Endothelial cell of umbilical vein (primary cell): ENCODE data around the gene SLC24A3. TPM values are rescaled to one million over a fixed set of nuclear protein-coding genes. Genes with fewer than 3 reads are reported as not detected.

Source experiments
- BruUV-seq: library from RNA; stranded (reverse); fragments of 400-500 nt; replicated peaks from 2 replicates; lab custom pipeline; 2021; lab: Mats Ljungman, UMichigan
- CTCF ChIA-PET: fragments of 300-600, 350-600 bp; sonication (Branson Sonifier 250); formaldehyde crosslinking; loops from one replicate; lab custom pipeline; 2021; ENCODE audit warnings: antibody characterized with exemption, inconsistent platforms; lab: Charles Lee
- POLR2A ChIA-PET: fragments of 300-600, 350-600 bp; sonication (Branson Sonifier 250); formaldehyde crosslinking; loops from one replicate; lab custom pipeline; 2021; ENCODE audit warnings: antibody characterized with exemption, inconsistent platforms; lab: Charles Lee
- DNase-seq: peaks from one replicate; pipeline ENCODE4 v3.0.0-alpha.2; 2011; ENCODE audit warnings: low read depth, low spot score
- FAIRE-seq: peaks from 2 replicates; lab custom pipeline; 2011; peaks lifted over from hg19 to GRCh38; lab: Jason Lieb, UNC
- H2AFZ ChIP-seq: 2 replicates; pipeline ENCODE4 v1.6.0; 2012; ENCODE audit warnings: low read depth, low read length, control low read depth, inconsistent platforms
- H3K27ac ChIP-seq: 2 replicates; pipeline ENCODE4 v1.5.1; 2011; ENCODE audit warnings: low read depth, mild to moderate bottlenecking, control low read depth, low read length, moderate library complexity; ENCODE audit not compliant: insufficient read depth
- H3K27me3 ChIP-seq, 2 experiments: 2 replicates each; pipeline versions ENCODE4 v1.6.0 to v1.6.1; 2011; ENCODE audit warnings: low read length in 2 of 2, mixed read lengths in 1 of 2; ENCODE audit not compliant: control insufficient read depth in 2 of 2, insufficient read depth in 2 of 2
- H3K36me3 ChIP-seq, 2 experiments: 2 replicates in 1 of 2; 3 replicates in 1 of 2; pipeline ENCODE4 v1.5.1; 2011; ENCODE audit warnings: low read length in 2 of 2, mild to moderate bottlenecking in 1 of 2, moderate library complexity in 1 of 2; ENCODE audit not compliant: control insufficient read depth in 2 of 2, insufficient read depth in 2 of 2; ENCODE audit errors: extremely low read depth in 1 of 2
- H3K4me1 ChIP-seq: 3 replicates; pipeline ENCODE4 v1.5.1; 2011; ENCODE audit warnings: mild to moderate bottlenecking, low read length; ENCODE audit not compliant: control insufficient read depth, insufficient read depth; ENCODE audit errors: extremely low read depth
- H3K4me2 ChIP-seq: 2 replicates; pipeline ENCODE4 v1.6.1; 2011; ENCODE audit warnings: low read length, control low read depth, mixed read lengths; ENCODE audit not compliant: insufficient read depth
- H3K4me3 ChIP-seq, 3 experiments: fragments of 200-600 bp in 1 of 3; sonication (generic), shearing (Covaris generic) in 1 of 3; replicated peaks in 1 of 3; 2 replicates each; pipeline ENCODE4 v1.5.1; 2011 to 2016; ENCODE audit warnings: control low read depth in 3 of 3, low read length in 3 of 3, mild to moderate bottlenecking in 2 of 3, inconsistent platforms in 1 of 3, low read depth in 1 of 3, moderate library complexity in 1 of 3; ENCODE audit not compliant: insufficient read depth in 1 of 3
- H3K79me2 ChIP-seq: 2 replicates; pipeline ENCODE4 v1.6.0; 2012; ENCODE audit warnings: low read length, inconsistent platforms; ENCODE audit not compliant: control insufficient read depth, insufficient read depth
- H3K9ac ChIP-seq: replicated peaks from 2 replicates; pipeline ENCODE3; 2011; ENCODE audit warnings: low read length, control low read depth; ENCODE audit not compliant: insufficient read depth; ENCODE audit errors: extremely low read depth
- H3K9me1 ChIP-seq: replicated peaks from 3 replicates; pipeline ENCODE4 v1.6.0; 2011; ENCODE audit warnings: mild to moderate bottlenecking, low read length; ENCODE audit not compliant: control insufficient read depth, insufficient read depth; ENCODE audit errors: extremely low read depth
- H3K9me3 ChIP-seq: replicated peaks from 2 replicates; pipeline ENCODE4 v1.5.1; 2012; ENCODE audit warnings: low read length, inconsistent platforms; ENCODE audit not compliant: control insufficient read depth, insufficient read depth
- H4K20me1 ChIP-seq: replicated peaks from 2 replicates; pipeline ENCODE3; 2011; ENCODE audit warnings: mild to moderate bottlenecking, low read length; ENCODE audit not compliant: control insufficient read depth, insufficient read depth; ENCODE audit errors: extremely low read depth
- EZH2 ChIP-seq: IDR thresholded peaks from 2 replicates; pipeline ENCODE4 v1.6.1; 2012; ENCODE audit warnings: borderline replicate concordance, low read depth, mild to moderate bottlenecking, moderate library complexity, low read length, inconsistent platforms; ENCODE audit not compliant: severe bottlenecking
- FOS ChIP-seq: IDR thresholded peaks from 2 replicates; pipeline ENCODE4 v1.6.1; 2011; ENCODE audit warnings: mild to moderate bottlenecking, low read length, moderate library complexity, borderline replicate concordance; ENCODE audit not compliant: insufficient read depth
- GATA2 ChIP-seq: IDR thresholded peaks from 2 replicates; pipeline ENCODE4 v1.7.0; 2011; ENCODE audit warnings: low read depth, mild to moderate bottlenecking, moderate library complexity, mixed read lengths, low read length; ENCODE audit not compliant: insufficient read length, insufficient read depth
- JUN ChIP-seq: IDR thresholded peaks from 2 replicates; pipeline ENCODE4 v1.6.1; 2011; ENCODE audit warnings: borderline replicate concordance, low read depth; ENCODE audit not compliant: insufficient read length, insufficient read depth
- MYC ChIP-seq: IDR thresholded peaks from one replicate; pipeline ENCODE4 v1.6.1; 2011; ENCODE audit warnings: mild to moderate bottlenecking, low read depth, low read length
- POLR2A ChIP-seq: IDR thresholded peaks from 2 replicates; pipeline ENCODE4 v1.6.1; 2012; ENCODE audit warnings: low read depth, mild to moderate bottlenecking, control low read depth, low read length
- POLR2AphosphoS5 ChIP-seq: IDR thresholded peaks from 2 replicates; pipeline ENCODE4 v1.6.1; 2012; ENCODE audit warnings: low read depth, mild to moderate bottlenecking, control low read depth, low read length, moderate library complexity; ENCODE audit not compliant: insufficient read depth
- dilution Hi-C: fragments of 300-500 bp; cut with MboI; formaldehyde crosslinking; loops from one replicate; pipeline ENCODE4 v1.15.0; 2019; ENCODE audit warnings: low sequenced_read_pairs; ENCODE audit not compliant: extremely low pct_ligation_motif_present
- intact Hi-C: fragments of 100-400 bp; cut with micrococcal nuclease; formaldehyde crosslinking; loops from one replicate; pipeline ENCODE4 v1.10.0; 2022
- polyA plus RNA-seq, 4 experiments: library from polyadenylated mRNA; depleted of rRNA in 3 of 4; stranded (reverse) in 3 of 4; unstranded in 1 of 4; fragments of >200 nt; gene quantifications; 2 replicates each; pipeline versions ENCODE4 v1.2.1 to v1.2.3, GENCODE V29; 2011 to 2012; ENCODE audit warnings: missing spikeins in 1 of 4
- total RNA-seq: library from RNA; stranded (reverse); gene quantifications from 2 replicates; pipeline ENCODE4 v1.2.3, GENCODE V29; 2021
- TF ChIP-seq, protein P1 (sequence below): IDR thresholded peaks from 2 replicates; pipeline ENCODE4 v1.6.1; 2011; ENCODE audit not compliant: insufficient read depth, insufficient read length
- TF ChIP-seq, protein P2 (sequence below), 2 donors: IDR thresholded peaks; 1 replicate in 1 of 2; 2 replicates in 1 of 2; pipeline ENCODE4 v1.5.1; 2011; ENCODE audit warnings: low read length in 2 of 2, mild to moderate bottlenecking in 2 of 2, moderate library complexity in 2 of 2, control low read depth in 1 of 2, inconsistent platforms in 1 of 2, low read depth in 1 of 2; ENCODE audit not compliant: insufficient read depth in 1 of 2; ENCODE audit errors: extremely low read depth in 1 of 2

The SLC24A3 gene
- total and polyA plus RNA-seq, 2 donors (not counting 3 experiments of a cell fraction or from before 2014, with no cell fraction given): not detected

DNA sequence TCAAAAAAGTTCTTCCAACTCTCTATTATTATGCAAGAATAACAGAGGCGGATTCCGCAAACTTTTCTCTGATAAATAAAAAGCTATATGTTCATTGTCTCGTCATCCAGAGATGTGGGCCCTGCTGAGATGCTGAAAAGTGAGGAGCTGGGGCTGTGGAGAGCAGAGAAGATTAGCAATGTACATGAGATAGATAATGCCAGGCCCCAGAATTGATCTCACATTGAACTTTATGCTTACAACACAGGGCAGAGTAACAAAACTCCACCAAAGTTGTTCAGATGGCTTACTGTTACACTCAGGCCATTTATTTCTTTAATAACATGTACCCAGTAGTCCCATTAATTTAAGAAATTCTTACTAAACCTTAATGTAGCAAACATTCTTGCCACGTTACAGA, 512.9 kb downstream of the SLC24A3 start:
- no peak overlapping the region for H3K4me2 ChIP-seq
- DNase-seq: no peak
- H3K4me3 ChIP-seq: no peak overlapping the region
- peaks cover 3% of the 10 kb centered on the region for H3K4me1 ChIP-seq
- H3K9ac ChIP-seq: no peak overlapping the region
- TF ChIP-seq GATA2 (no peak), JUN (no peak), POLR2AphosphoS5 (no peak), EZH2 (no peak), POLR2A (no peak), MYC (no peak), FOS (no peak)
- TF ChIP-seq, protein P1, sequence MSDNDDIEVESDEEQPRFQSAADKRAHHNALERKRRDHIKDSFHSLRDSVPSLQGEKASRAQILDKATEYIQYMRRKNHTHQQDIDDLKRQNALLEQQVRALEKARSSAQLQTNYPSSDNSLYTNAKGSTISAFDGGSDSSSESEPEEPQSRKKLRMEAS: no peak
- TF ChIP-seq, protein P2, sequence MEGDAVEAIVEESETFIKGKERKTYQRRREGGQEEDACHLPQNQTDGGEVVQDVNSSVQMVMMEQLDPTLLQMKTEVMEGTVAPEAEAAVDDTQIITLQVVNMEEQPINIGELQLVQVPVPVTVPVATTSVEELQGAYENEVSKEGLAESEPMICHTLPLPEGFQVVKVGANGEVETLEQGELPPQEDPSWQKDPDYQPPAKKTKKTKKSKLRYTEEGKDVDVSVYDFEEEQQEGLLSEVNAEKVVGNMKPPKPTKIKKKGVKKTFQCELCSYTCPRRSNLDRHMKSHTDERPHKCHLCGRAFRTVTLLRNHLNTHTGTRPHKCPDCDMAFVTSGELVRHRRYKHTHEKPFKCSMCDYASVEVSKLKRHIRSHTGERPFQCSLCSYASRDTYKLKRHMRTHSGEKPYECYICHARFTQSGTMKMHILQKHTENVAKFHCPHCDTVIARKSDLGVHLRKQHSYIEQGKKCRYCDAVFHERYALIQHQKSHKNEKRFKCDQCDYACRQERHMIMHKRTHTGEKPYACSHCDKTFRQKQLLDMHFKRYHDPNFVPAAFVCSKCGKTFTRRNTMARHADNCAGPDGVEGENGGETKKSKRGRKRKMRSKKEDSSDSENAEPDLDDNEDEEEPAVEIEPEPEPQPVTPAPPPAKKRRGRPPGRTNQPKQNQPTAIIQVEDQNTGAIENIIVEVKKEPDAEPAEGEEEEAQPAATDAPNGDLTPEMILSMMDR (IDR thresholded peaks at IDR 0.05; ENCODE audit: extremely low read depth in 1 of 2, insufficient read depth in 1 of 2, low read depth in 1 of 2, low read length in 2 of 2): no peak
- H2AFZ ChIP-seq: no peak overlapping the region
- intact Hi-C loops: no loop called here
- ChIA-PET POLR2A (no interaction called here), CTCF (interaction anchor here (0.9 to 1.7 kb wide), 3 partner anchors 11 to 32 kb away, joined by 3 to 5 read pairs (median 3); no protein-coding TSS in a partner anchor)
- no peaks in the 10 kb centered on the region for H3K79me2 ChIP-seq
- FAIRE-seq: no peak
- no peaks in the 10 kb centered on the region for H4K20me1 ChIP-seq
- H3K9me1 ChIP-seq: no peaks in the 10 kb centered on the region
- no peaks in the 10 kb centered on the region for H3K36me3 ChIP-seq
- no peaks in the 10 kb centered on the region for H3K27me3 ChIP-seq
- H3K27ac ChIP-seq: no peak overlapping the region
- dilution Hi-C loops: no loop called here
- no peaks in the 10 kb centered on the region for H3K9me3 ChIP-seq
- BruUV-seq: no TSS peak
